Measurements from ENCODE around the gene DGCR2.

The DGCR2 gene

GRCh38 chr22:19126309-19127273 lies 4.4 kb upstream of the DGCR2 start:
- no peak for DNase-seq (ENCODE audit: low spot score)

GRCh38 chr22:19125474-19126308 lies 3.5 kb upstream of the DGCR2 start:
- no peak for DNase-seq (ENCODE audit: low spot score)

GRCh38 chr22:19125011-19125410 lies 2.8 kb upstream of the DGCR2 start:
- no peak for DNase-seq (ENCODE audit: low spot score)

- no peak for DNase-seq (ENCODE audit: low spot score)
Observed at GRCh38 chr22:19124377-19124776, 2.2 kb upstream of the DGCR2 start.

GRCh38 chr22:19123936-19124335 lies 1.7 kb upstream of the DGCR2 start:
- DNase-seq (ENCODE audit: low spot score): no peak

GRCh38 chr22:19122752-19123492 lies 710 bp upstream of the DGCR2 start:
- DNase-seq (ENCODE audit: low spot score): no peak

- DNase-seq (ENCODE audit: low spot score): no peak
Observed at GRCh38 chr22:19121631-19122142, 525 bp downstream of the DGCR2 start.

- no peak for DNase-seq (ENCODE audit: low spot score)
Observed at GRCh38 chr22:19120829-19121630, 1.2 kb downstream of the DGCR2 start.

- DNase-seq (ENCODE audit: low spot score): no peak
Observed at GRCh38 chr22:19119949-19120348, 2.3 kb downstream of the DGCR2 start.

- no peak for DNase-seq (ENCODE audit: low spot score)
Observed at GRCh38 chr22:19118329-19118880, 3.8 kb downstream of the DGCR2 start.

- no peak for DNase-seq (ENCODE audit: low spot score)
Observed at GRCh38 chr22:19117111-19117512, 5.1 kb downstream of the DGCR2 start.

GRCh38 chr22:19115628-19116027 lies 6.6 kb downstream of the DGCR2 start:
- no peak for DNase-seq (ENCODE audit: low spot score)

- no peak for DNase-seq (ENCODE audit: low spot score)
Observed at GRCh38 chr22:19114984-19115552, 7.1 kb downstream of the DGCR2 start.

GRCh38 chr22:19113429-19113828 lies 8.8 kb downstream of the DGCR2 start:
- DNase-seq (ENCODE audit: low spot score): no peak

GRCh38 chr22:19111584-19111983 lies 10.6 kb downstream of the DGCR2 start:
- DNase-seq (ENCODE audit: low spot score): no peak

- no peak for DNase-seq (ENCODE audit: low spot score)
Observed at GRCh38 chr22:19111140-19111539, 11.1 kb downstream of the DGCR2 start.

- DNase-seq (ENCODE audit: low spot score): no peak
Observed at GRCh38 chr22:19110646-19111045, 11.6 kb downstream of the DGCR2 start.

- DNase-seq (ENCODE audit: low spot score): no peak
Observed at GRCh38 chr22:19110064-19110458, 12.2 kb downstream of the DGCR2 start.

GRCh38 chr22:19109198-19110063 lies 12.8 kb downstream of the DGCR2 start:
- peak; percentile 77 for DNase-seq (ENCODE audit: low spot score)

Measured in CD4-positive, alpha-beta T cell treated with Interleukin-6 at 100 ng/mL for 8 hours (primary cell).